Natural killer cell treated with Interleukin-12 subunit alpha and Interleukin-12 subunit beta and Interleukin-15 and Interleukin-18, amount 100 ng/mL, for 72 hours (primary cell): ENCODE data around the gene DPH3. TPM values are rescaled to one million over a fixed set of nuclear protein-coding genes. Genes with fewer than 3 reads are reported as not detected.

Experiments
- ATAC-seq, 2 donors: fragments of 150-1000 bp; cut with Tn5 transposase in 1 of 2; sonication (Bioruptor Pico), chemical (Tn5 transposase) in 1 of 2; 2 replicates each; pipeline ENCODE4 v1.10.0; 2021
- DNase-seq: peaks from one replicate; pipeline ENCODE4 v3.0.0; 2022; ENCODE audit warnings: low spot score
- H3K27ac Mint-ChIP-seq, 2 donors: 1 replicate in 1 of 2; 2 replicates in 1 of 2; pipeline ENCODE4 v1.8.0; 2022; ENCODE audit warnings: mixed read lengths in 2 of 2, mild to moderate bottlenecking in 1 of 2, moderate library complexity in 1 of 2
- H3K27me3 Mint-ChIP-seq, 2 donors: 1 replicate in 1 of 2; 2 replicates in 1 of 2; pipeline ENCODE4 v1.8.0; 2022; ENCODE audit warnings: mixed read lengths in 2 of 2
- H3K36me3 Mint-ChIP-seq: one replicate; pipeline ENCODE4 v1.8.0; 2022; ENCODE audit warnings: mixed read lengths
- H3K4me1 Mint-ChIP-seq, 2 donors: 1 replicate in 1 of 2; 2 replicates in 1 of 2; pipeline ENCODE4 v1.8.0; 2022; ENCODE audit warnings: low read depth in 2 of 2, mixed read lengths in 2 of 2, mild to moderate bottlenecking in 1 of 2
- H3K4me3 Mint-ChIP-seq: one replicate; pipeline ENCODE4 v1.8.0; 2022; ENCODE audit warnings: mixed read lengths
- H3K9me3 Mint-ChIP-seq: 2 replicates; pipeline ENCODE4 v1.8.0; 2022; ENCODE audit warnings: mixed read lengths
- total RNA-seq, 2 donors: library from RNA; stranded (reverse); gene quantifications; one replicate each; pipeline ENCODE4 v1.2.3, GENCODE V29; 2022

DPH3 gene
- total RNA-seq, 2 donors from 2014 or later = 24.4 to 25.7 TPM

GRCh38 chr3:16245609-16246008 is 19.1 kb downstream of the DPH3 start:
- Mint-ChIP-seq H3K4me1 (peaks cover 14 to 21% of the 10 kb centered on the region in 2 donors), H3K4me3 (no peak overlapping the region), H3K36me3 (no peaks in the 10 kb centered on the region), H3K27ac (no peak overlapping the region), H3K27me3 (peaks cover 0 to 2% of the 10 kb centered on the region in 2 donors), H3K9me3 (no peaks in the 10 kb centered on the region)
- DNase-seq (no peak), ATAC-seq (no peak)

GRCh38 chr3:16243706-16244490 is 20.8 kb downstream of the DPH3 start:
- ATAC-seq (no peak), DNase-seq (no peak)
- Mint-ChIP-seq H3K36me3 (no peaks in the 10 kb centered on the region), H3K9me3 (no peaks in the 10 kb centered on the region), H3K4me3 (no peak overlapping the region), H3K27me3 (peaks cover 0 to 2% of the 10 kb centered on the region in 2 donors), H3K4me1 (peaks cover 16 to 25% of the 10 kb centered on the region in 2 donors), H3K27ac (peak overlapping the region in 1 of 2 donors; percentile 40)

GRCh38 chr3:16242177-16242576 is 22.6 kb downstream of the DPH3 start:
- H3K4me1 Mint-ChIP-seq = peaks cover 11 to 12% of the 10 kb centered on the region in 2 donors
- ATAC-seq (no peak), DNase-seq (no peak)
- H3K27ac Mint-ChIP-seq = peak overlapping the region in 1 of 2 donors; percentile 2
- H3K27me3 Mint-ChIP-seq = peaks cover 0 to 2% of the 10 kb centered on the region in 2 donors
- H3K9me3 Mint-ChIP-seq = no peaks in the 10 kb centered on the region
- H3K36me3 Mint-ChIP-seq = no peaks in the 10 kb centered on the region
- no peak overlapping the region for H3K4me3 Mint-ChIP-seq

- Mint-ChIP-seq H3K9me3 (no peaks in the 10 kb centered on the region), H3K36me3 (no peaks in the 10 kb centered on the region), H3K27ac (peak overlapping the region; percentile 2 to 15), H3K27me3 (peaks cover 0 to 2% of the 10 kb centered on the region in 2 donors), H3K4me1 (peaks cover 6 to 9% of the 10 kb centered on the region in 2 donors), H3K4me3 (peak overlapping the region; percentile 51)
- ATAC-seq (no peak), DNase-seq (no peak)
Measured at GRCh38 chr3:16241225-16241624, 23.5 kb downstream of the DPH3 start.

GRCh38 chr3:16240229-16241023 is 24.3 kb downstream of the DPH3 start:
- H3K9me3 Mint-ChIP-seq = no peaks in the 10 kb centered on the region

GRCh38 chr3:16239780-16240179 is 25.0 kb downstream of the DPH3 start:
- no peak for ATAC-seq
- peaks cover 6 to 9% of the 10 kb centered on the region in 2 donors for H3K4me1 Mint-ChIP-seq
- no peak overlapping the region for H3K27ac Mint-ChIP-seq
- no peak for DNase-seq
- H3K27me3 Mint-ChIP-seq = peaks cover 0 to 6% of the 10 kb centered on the region in 2 donors
- H3K9me3 Mint-ChIP-seq = no peaks in the 10 kb centered on the region
- H3K36me3 Mint-ChIP-seq = no peaks in the 10 kb centered on the region
- no peak overlapping the region for H3K4me3 Mint-ChIP-seq

More at GRCh38 chr3:16240229-16241023, 24.3 kb downstream of the DPH3 start:
- H3K27me3 Mint-ChIP-seq = peaks cover 0 to 2% of the 10 kb centered on the region in 2 donors
- H3K4me3 Mint-ChIP-seq = peak overlapping the region; percentile 51
- ATAC-seq = peak; percentile 68 to 75
- DNase-seq = no peak
- H3K27ac Mint-ChIP-seq = peak overlapping the region; percentile 2 to 15
- peaks cover 6 to 9% of the 10 kb centered on the region in 2 donors for H3K4me1 Mint-ChIP-seq
- H3K36me3 Mint-ChIP-seq = no peaks in the 10 kb centered on the region

- Mint-ChIP-seq H3K36me3 (no peaks in the 10 kb centered on the region), H3K4me1 (peaks cover 6 to 9% of the 10 kb centered on the region in 2 donors), H3K4me3 (no peak overlapping the region)
Measured at GRCh38 chr3:16239086-16239770, 25.5 kb downstream of the DPH3 start.

GRCh38 chr3:16236856-16237393 is 27.8 kb downstream of the DPH3 start:
- Mint-ChIP-seq H3K27ac (no peak overlapping the region), H3K27me3 (peaks cover 0 to 8% of the 10 kb centered on the region in 2 donors), H3K36me3 (no peaks in the 10 kb centered on the region), H3K4me3 (no peak overlapping the region), H3K9me3 (no peaks in the 10 kb centered on the region), H3K4me1 (peaks cover 6 to 9% of the 10 kb centered on the region in 2 donors)
- DNase-seq = no peak
- no peak for ATAC-seq

More at GRCh38 chr3:16239086-16239770, 25.5 kb downstream of the DPH3 start:
- Mint-ChIP-seq H3K27ac (no peak overlapping the region), H3K9me3 (no peaks in the 10 kb centered on the region), H3K27me3 (peaks cover 0 to 6% of the 10 kb centered on the region in 2 donors)
- ATAC-seq (no peak), DNase-seq (no peak)

- Mint-ChIP-seq H3K27me3 (peaks cover 0 to 8% of the 10 kb centered on the region in 2 donors), H3K4me1 (peaks cover 6 to 9% of the 10 kb centered on the region in 2 donors), H3K36me3 (no peaks in the 10 kb centered on the region), H3K4me3 (no peak overlapping the region), H3K9me3 (no peaks in the 10 kb centered on the region), H3K27ac (no peak overlapping the region)
- ATAC-seq = no peak
- DNase-seq = no peak
Measured at GRCh38 chr3:16236030-16236639, 28.6 kb downstream of the DPH3 start.

GRCh38 chr3:16234281-16234680 is 30.5 kb downstream of the DPH3 start:
- Mint-ChIP-seq H3K36me3 (no peaks in the 10 kb centered on the region), H3K4me1 (no peaks in the 10 kb centered on the region), H3K27me3 (peaks cover 0 to 9% of the 10 kb centered on the region in 2 donors), H3K27ac (no peak overlapping the region), H3K9me3 (no peaks in the 10 kb centered on the region), H3K4me3 (no peak overlapping the region)
- DNase-seq (no peak), ATAC-seq (no peak)

- H3K27me3 Mint-ChIP-seq = peaks cover 0 to 13% of the 10 kb centered on the region in 2 donors
- H3K4me1 Mint-ChIP-seq = no peaks in the 10 kb centered on the region
- DNase-seq (no peak), ATAC-seq (no peak)
- H3K27ac Mint-ChIP-seq = no peak overlapping the region
- no peak overlapping the region for H3K4me3 Mint-ChIP-seq
- H3K9me3 Mint-ChIP-seq = no peaks in the 10 kb centered on the region
- no peaks in the 10 kb centered on the region for H3K36me3 Mint-ChIP-seq
Measured at GRCh38 chr3:16233806-16234205, 30.9 kb downstream of the DPH3 start.

- Mint-ChIP-seq H3K36me3 (no peaks in the 10 kb centered on the region), H3K27me3 (peaks cover 0 to 13% of the 10 kb centered on the region in 2 donors), H3K27ac (no peak overlapping the region), H3K9me3 (no peaks in the 10 kb centered on the region), H3K4me1 (no peaks in the 10 kb centered on the region), H3K4me3 (no peak overlapping the region)
- ATAC-seq = no peak
- no peak for DNase-seq
Measured at GRCh38 chr3:16231983-16232382, 32.8 kb downstream of the DPH3 start.

- Mint-ChIP-seq H3K27me3 (peaks cover 0 to 12% of the 10 kb centered on the region in 2 donors), H3K4me1 (peaks cover 0 to 3% of the 10 kb centered on the region in 2 donors), H3K27ac (no peak overlapping the region), H3K36me3 (no peaks in the 10 kb centered on the region), H3K9me3 (peaks cover 3% of the 10 kb centered on the region), H3K4me3 (no peak overlapping the region)
- DNase-seq = no peak
- no peak for ATAC-seq
Measured at GRCh38 chr3:16229681-16230080, 35.1 kb downstream of the DPH3 start.
